BE2C (cell line): Measurements from ENCODE around the gene ABHD6.
"Not testable (repeated sequence)": the region's sequence is repeated elsewhere in the genome, so short reads cannot be mapped to it uniquely, and the experiment has no call there.

Experiments used
- DNase-seq: peaks from one replicate; pipeline ENCODE4 v3.0.0-alpha.2; 2020
- H3K27me3 ChIP-seq: fragments of 250-450 bp; sonication (Bioruptor Pico); 2 replicates; pipeline ENCODE4 v1.5.1; 2020; ENCODE audit warnings: mild to moderate bottlenecking
- H3K36me3 ChIP-seq: fragments of 250-450 bp; sonication (Bioruptor Pico); 2 replicates; pipeline ENCODE4 v1.5.1; 2020; ENCODE audit warnings: mild to moderate bottlenecking
- H3K4me1 ChIP-seq: fragments of 250-450 bp; sonication (Bioruptor Pico); 2 replicates; pipeline ENCODE4 v1.5.1; 2020
- H3K4me3 ChIP-seq: 2 replicates; pipeline ENCODE4 v1.5.1; 2011; ENCODE audit warnings: low read depth, low read length
- H3K9me3 ChIP-seq: fragments of 250-450 bp; sonication (Bioruptor Pico); 2 replicates; pipeline ENCODE4 v1.5.1; 2020
- TF ChIP-seq, protein P1 (sequence below): IDR thresholded peaks from 2 replicates; pipeline ENCODE4 v1.5.1; 2012; ENCODE audit warnings: mild to moderate bottlenecking, low read depth, low read length

Gene ABHD6

DNA sequence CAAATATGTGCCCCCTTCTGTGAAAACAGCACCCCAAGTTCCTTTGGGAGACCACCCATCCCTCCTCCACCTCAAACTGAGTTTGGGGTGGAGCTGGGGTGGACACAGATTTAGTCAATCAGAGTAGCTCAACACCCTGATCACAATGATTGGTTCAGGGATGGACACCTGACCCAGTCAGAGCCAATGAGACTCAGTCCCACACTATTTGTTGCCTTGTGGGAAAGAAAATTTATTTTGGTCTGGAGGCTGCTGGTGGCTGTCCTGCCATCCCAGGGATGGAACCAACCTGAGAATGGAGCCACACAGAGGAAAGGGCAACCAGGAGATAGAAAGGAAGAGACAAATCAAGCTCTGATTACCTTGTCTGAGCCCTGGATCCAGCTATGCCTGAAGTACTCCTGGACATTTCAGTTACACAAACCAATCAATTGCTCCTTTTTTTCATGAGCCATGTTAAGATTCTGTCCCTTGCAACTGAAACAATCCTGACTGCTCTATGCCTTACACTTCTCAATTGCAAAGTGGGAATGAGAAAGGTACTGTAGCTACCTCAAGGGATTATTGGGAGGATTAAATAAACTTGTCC is 37.4 kb upstream of the ABHD6 start:
- no peaks in the 10 kb centered on the region for H3K9me3 ChIP-seq
- H3K36me3 ChIP-seq, result no peaks in the 10 kb centered on the region
- no peak for DNase-seq
- no peaks in the 10 kb centered on the region for H3K27me3 ChIP-seq
- no peak overlapping the region for H3K4me3 ChIP-seq
- TF ChIP-seq, protein P1, sequence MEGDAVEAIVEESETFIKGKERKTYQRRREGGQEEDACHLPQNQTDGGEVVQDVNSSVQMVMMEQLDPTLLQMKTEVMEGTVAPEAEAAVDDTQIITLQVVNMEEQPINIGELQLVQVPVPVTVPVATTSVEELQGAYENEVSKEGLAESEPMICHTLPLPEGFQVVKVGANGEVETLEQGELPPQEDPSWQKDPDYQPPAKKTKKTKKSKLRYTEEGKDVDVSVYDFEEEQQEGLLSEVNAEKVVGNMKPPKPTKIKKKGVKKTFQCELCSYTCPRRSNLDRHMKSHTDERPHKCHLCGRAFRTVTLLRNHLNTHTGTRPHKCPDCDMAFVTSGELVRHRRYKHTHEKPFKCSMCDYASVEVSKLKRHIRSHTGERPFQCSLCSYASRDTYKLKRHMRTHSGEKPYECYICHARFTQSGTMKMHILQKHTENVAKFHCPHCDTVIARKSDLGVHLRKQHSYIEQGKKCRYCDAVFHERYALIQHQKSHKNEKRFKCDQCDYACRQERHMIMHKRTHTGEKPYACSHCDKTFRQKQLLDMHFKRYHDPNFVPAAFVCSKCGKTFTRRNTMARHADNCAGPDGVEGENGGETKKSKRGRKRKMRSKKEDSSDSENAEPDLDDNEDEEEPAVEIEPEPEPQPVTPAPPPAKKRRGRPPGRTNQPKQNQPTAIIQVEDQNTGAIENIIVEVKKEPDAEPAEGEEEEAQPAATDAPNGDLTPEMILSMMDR, result no peak
- H3K4me1 ChIP-seq, result no peaks in the 10 kb centered on the region

DNA sequence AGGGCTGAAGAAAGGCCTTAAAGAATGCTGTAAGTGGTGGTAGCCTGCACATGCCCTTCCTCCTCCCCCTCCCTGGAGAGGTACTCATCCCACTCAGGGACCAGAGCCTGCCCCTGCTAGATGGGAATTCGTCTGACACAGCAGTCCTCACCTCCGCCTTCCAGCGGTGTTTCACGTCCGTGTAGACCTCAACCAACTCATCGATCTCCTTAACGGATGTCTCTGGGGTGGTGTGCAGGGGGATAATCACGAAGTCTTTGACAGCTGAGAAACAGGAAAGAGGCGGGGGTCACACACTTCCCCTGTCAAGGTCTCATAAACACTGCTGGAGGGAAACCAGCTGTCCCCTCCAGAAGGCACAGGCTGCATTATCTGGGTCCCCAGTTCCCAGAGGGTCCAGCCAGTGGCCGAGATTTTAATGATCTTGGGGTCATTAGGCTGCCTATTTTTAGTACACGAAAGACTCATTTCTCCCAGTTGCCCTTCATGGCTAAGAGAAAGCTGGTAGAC is 36.7 kb upstream of the ABHD6 start:
- Histone ChIP-seq H3K4me1 (no peaks in the 10 kb centered on the region), H3K4me3 (no peak overlapping the region)
- TF ChIP-seq, protein P1, result no peak

DNA sequence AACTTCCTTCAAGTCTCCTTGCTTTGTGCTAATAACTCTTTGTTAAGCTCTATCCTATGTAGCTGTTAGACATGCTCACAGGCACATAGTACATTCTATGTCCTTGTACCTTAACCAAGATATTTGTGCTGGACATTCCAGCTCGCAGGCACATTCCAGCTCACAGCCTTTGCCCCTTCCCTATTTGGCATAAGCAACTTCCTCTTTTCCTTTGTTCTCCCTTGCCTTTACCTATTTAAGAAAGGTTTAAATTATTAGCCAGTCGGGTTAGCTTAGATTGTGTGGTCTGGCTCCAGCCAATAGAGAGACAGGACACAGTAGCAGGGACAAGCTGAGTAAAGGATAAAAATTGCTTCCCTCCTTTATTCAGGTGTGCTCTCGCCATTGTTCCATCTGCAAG is 36.1 kb upstream of the ABHD6 start:
- not testable (repeated sequence) for H3K4me1 ChIP-seq, H3K36me3 ChIP-seq, DNase-seq, H3K4me3 ChIP-seq, H3K9me3 ChIP-seq, H3K27me3 ChIP-seq

More for the DNA sequence above, 36.7 kb upstream of the ABHD6 start:
- Histone ChIP-seq H3K9me3 (no peaks in the 10 kb centered on the region), H3K27me3 (no peaks in the 10 kb centered on the region), H3K36me3 (no peaks in the 10 kb centered on the region)
- DNase-seq, result no peak

DNA sequence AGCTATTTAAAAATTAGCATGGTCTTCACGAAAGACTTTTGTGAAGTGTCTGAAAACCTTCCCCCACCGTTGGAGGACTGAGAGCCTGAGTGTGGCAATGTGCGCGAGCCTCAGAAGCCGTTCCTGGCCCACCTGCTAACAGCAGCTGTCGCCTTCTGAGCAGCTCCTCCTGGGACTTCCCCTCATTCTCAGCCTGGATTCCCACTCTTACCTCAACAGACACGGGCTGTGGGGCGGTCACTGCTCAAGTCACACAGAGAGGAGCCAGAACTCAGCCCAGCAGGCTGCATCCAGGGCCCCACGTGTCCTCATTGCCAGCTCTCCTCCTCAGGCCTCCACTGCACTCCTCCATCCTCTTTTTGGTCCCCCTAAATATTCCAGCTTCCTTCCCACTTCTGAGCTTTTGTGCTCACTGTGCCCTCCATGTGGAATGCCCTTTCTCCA is 34.7 kb upstream of the ABHD6 start:
- Histone ChIP-seq H3K27me3 (no peaks in the 10 kb centered on the region), H3K4me1 (no peaks in the 10 kb centered on the region), H3K9me3 (no peaks in the 10 kb centered on the region), H3K4me3 (no peak overlapping the region), H3K36me3 (no peaks in the 10 kb centered on the region)
- DNase-seq, result no peak
- TF ChIP-seq, protein P1, result no peak

DNA sequence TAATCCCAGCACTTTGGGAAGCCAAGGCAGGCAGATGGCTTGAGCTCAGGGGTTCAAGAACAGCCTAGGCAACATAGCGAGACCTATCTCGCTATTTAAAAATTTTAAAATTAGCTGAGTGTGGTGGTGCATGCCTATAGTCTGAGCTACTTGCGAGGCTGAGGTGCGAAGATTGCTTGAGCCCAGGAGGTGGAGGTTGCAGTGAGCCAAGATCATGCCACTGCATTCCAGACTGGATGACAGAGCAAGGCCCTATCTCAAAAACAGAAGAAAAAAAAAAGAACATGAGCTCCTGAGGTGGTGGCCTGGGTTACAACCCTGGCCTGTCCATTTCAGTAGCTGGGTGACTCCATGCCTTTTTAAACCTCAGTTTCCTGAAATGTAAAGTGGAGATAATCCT is 34.1 kb upstream of the ABHD6 start:
- Histone ChIP-seq H3K27me3 (no peaks in the 10 kb centered on the region), H3K4me3 (no peak overlapping the region), H3K4me1 (no peaks in the 10 kb centered on the region), H3K36me3 (no peaks in the 10 kb centered on the region), H3K9me3 (no peaks in the 10 kb centered on the region)
- TF ChIP-seq, protein P1, result no peak
- no peak for DNase-seq

DNA sequence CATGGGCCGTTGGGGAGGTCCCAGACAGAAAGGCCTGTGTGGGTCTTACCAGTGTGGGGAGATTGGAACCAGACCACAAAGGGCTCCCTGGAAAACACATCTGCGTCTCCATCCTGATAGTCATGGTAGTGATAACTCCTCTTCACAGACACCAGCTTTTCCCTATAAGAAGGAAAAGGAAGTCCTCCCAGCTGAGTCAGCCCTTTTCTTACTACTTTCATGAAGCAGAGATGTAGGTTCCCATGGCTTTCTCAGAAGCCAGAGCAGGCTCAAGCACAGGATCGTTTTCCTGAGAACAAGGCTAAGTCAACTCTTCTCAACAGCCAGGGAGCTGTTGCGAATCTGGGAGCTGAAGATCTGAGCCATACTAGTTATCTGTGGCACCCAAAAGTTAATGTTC is 32.9 kb upstream of the ABHD6 start:
- no peak for DNase-seq
- Histone ChIP-seq H3K4me1 (no peaks in the 10 kb centered on the region), H3K27me3 (no peaks in the 10 kb centered on the region)

More for the DNA sequence above, 32.9 kb upstream of the ABHD6 start:
- Histone ChIP-seq H3K36me3 (no peaks in the 10 kb centered on the region), H3K4me3 (no peak overlapping the region), H3K9me3 (no peaks in the 10 kb centered on the region)
- TF ChIP-seq, protein P1, result no peak
